HepG2 (cell line): ENCODE results near the gene HOXD3. TPM values are rescaled to one million over a fixed set of nuclear protein-coding genes. Genes with fewer than 3 reads are reported as not detected.

Source experiments
- ATAC-seq: fragments of 200-7000 bp; cut with Tn5 transposase; 3 replicates; pipeline ENCODE4 v1.9.1; 2020; ENCODE audit warnings: mild to moderate bottlenecking, moderate library complexity
- BruUV-seq: library from RNA; stranded (reverse); fragments of 400-500 nt; replicated peaks from 2 replicates; lab custom pipeline; 2021; lab: Mats Ljungman, UMichigan
- CTCF ChIA-PET: fragments of 300-600 bp; formaldehyde crosslinking; extraction: SDS; loops from one replicate; lab custom pipeline; 2021; ENCODE audit warnings: low total read pairs, inconsistent platforms, low intra/inter-chr PET ratio; lab: Yijun Ruan, JAX
- POLR2A ChIA-PET: fragments of 350-600 bp; sonication (Branson Sonifier 250); formaldehyde crosslinking; loops from one replicate; lab custom pipeline; 2020; ENCODE audit warnings: antibody characterized with exemption, inconsistent platforms; lab: Yijun Ruan, JAX
- DNase-seq: peaks from one replicate; pipeline ENCODE4 v3.0.0-alpha.2; 2015; ENCODE audit warnings: low spot score
- FAIRE-seq: peaks from 3 replicates; lab custom pipeline; 2011; peaks lifted over from hg19 to GRCh38; lab: Jason Lieb, UNC
- H2AFZ ChIP-seq: one replicate; pipeline ENCODE4 v1.6.1; 2011; ENCODE audit warnings: low read length, inconsistent platforms
- H3K27ac ChIP-seq: fragments of 300-600 bp; 3 replicates; pipeline ENCODE4 v1.8.0; 2011; ENCODE audit warnings: mixed run types, mild to moderate bottlenecking, mixed read lengths, low read length, inconsistent platforms; ENCODE audit not compliant: insufficient read depth; ENCODE audit errors: extremely low read length
- H3K27me3 ChIP-seq, 2 experiments: fragments of 200-600 bp in 1 of 2; 2 replicates in 1 of 2; 3 replicates in 1 of 2; pipeline versions ENCODE4 v1.6.0 to v1.8.0; 2011; ENCODE audit warnings: low read length in 2 of 2, mild to moderate bottlenecking in 2 of 2, moderate library complexity in 2 of 2, inconsistent platforms in 1 of 2; ENCODE audit not compliant: insufficient read depth in 2 of 2, control insufficient read depth in 1 of 2
- H3K36me3 ChIP-seq, 2 experiments: fragments of 200-600 bp in 1 of 2; replicated peaks in 1 of 2; 2 replicates in 1 of 2; 3 replicates in 1 of 2; pipeline versions ENCODE4 v1.5.1 to v1.8.0; 2011; ENCODE audit warnings: low read length in 2 of 2, inconsistent platforms in 1 of 2; ENCODE audit not compliant: insufficient read depth in 2 of 2, control insufficient read depth in 1 of 2
- H3K4me1 ChIP-seq: 2 replicates; pipeline ENCODE4 v1.5.1; 2012; ENCODE audit warnings: low read length, inconsistent platforms; ENCODE audit not compliant: insufficient read depth
- H3K4me2 ChIP-seq: 2 replicates; pipeline ENCODE4 v1.6.0; 2011; ENCODE audit warnings: low read depth, low read length, inconsistent platforms
- H3K4me3 ChIP-seq, 3 experiments: fragments of 200-600 bp in 1 of 3; sonication (generic), shearing (Covaris generic) in 1 of 3; replicated peaks in 1 of 3; 2 replicates each; pipeline ENCODE4 v1.5.1; 2011 to 2016; ENCODE audit warnings: low read length in 3 of 3, inconsistent platforms in 2 of 3, low read depth in 2 of 3, mild to moderate bottlenecking in 2 of 3, control low read depth in 1 of 3, mixed read lengths in 1 of 3; ENCODE audit not compliant: insufficient read depth in 1 of 3
- H3K79me2 ChIP-seq: one replicate; pipeline ENCODE4 v1.6.1; 2011; ENCODE audit warnings: low read length, inconsistent platforms; ENCODE audit not compliant: insufficient read depth
- H3K9ac ChIP-seq: 2 replicates; pipeline ENCODE4 v1.6.0; 2011; ENCODE audit warnings: mild to moderate bottlenecking, low read depth, low read length, inconsistent platforms; ENCODE audit not compliant: insufficient read depth
- H3K9me3 ChIP-seq: 2 replicates; pipeline ENCODE4 v1.5.1; 2012; ENCODE audit warnings: mild to moderate bottlenecking, low read length
- H4K20me1 ChIP-seq: 2 replicates; pipeline ENCODE4 v1.6.0; 2011; ENCODE audit warnings: inconsistent platforms, mild to moderate bottlenecking, low read length, moderate library complexity; ENCODE audit not compliant: insufficient read depth
- NRL ChIP-seq: sonication (generic); formaldehyde crosslinking; IDR thresholded peaks from 2 replicates; pipeline ENCODE4 v1.5.0; 2020; ENCODE audit warnings: missing genetic modification reagents, mild to moderate bottlenecking, moderate library complexity, borderline replicate concordance
- SALL1 ChIP-seq: sonication (generic); formaldehyde crosslinking; IDR thresholded peaks from 2 replicates; pipeline ENCODE4 v1.8.0; 2022; ENCODE audit warnings: mild to moderate bottlenecking, missing genetic modification reagents
- ZNF572 ChIP-seq: sonication (generic); formaldehyde crosslinking; IDR thresholded peaks from 2 replicates; pipeline ENCODE4 v1.5.1; 2020; ENCODE audit warnings: mild to moderate bottlenecking, missing genetic modification reagents
- WGBS: methylation state at CpG from one replicate; pipeline ENCODE4 v1.1.6; 2017; ENCODE audit warnings: low lambda C conversion rate; 5-methylcytosine and 5-hydroxymethylcytosine counted together
- in situ Hi-C: cut with HindIII; loops from 2 replicates; pipeline ENCODE4 v1.10.0; 2017; ENCODE audit warnings: low pct_unique_long_range_greater_than_20kb; ENCODE audit not compliant: extremely low pct_ligation_motif_present
- intact Hi-C: fragments of 100-400 bp; cut with micrococcal nuclease; formaldehyde crosslinking; loops from one replicate; pipeline ENCODE4 v1.10.0; 2022; ENCODE audit not compliant: unreplicated experiment
- polyA plus RNA-seq, 8 experiments: library from polyadenylated mRNA; depleted of rRNA in 3 of 8; stranded (reverse) in 7 of 8; unstranded in 1 of 8; fragments of >200 nt; fragmentation: Illumina TruSeq in 4 of 8; extraction: Trizol in 4 of 8; gene quantifications; 2 replicates each; pipeline versions ENCODE4 v1.2.1 to v1.2.3, GENCODE V29; 2011 to 2016; ENCODE audit warnings: low read depth in 4 of 8, missing spikeins in 1 of 8, mixed read lengths in 1 of 8; ENCODE audit not compliant: insufficient read depth in 1 of 8
- total RNA-seq, 5 experiments: library from RNA; depleted of rRNA; stranded (reverse); fragments of >200 nt; fragmentation: Illumina TruSeq; extraction: Trizol; gene quantifications; 2 replicates each; pipeline ENCODE4 v1.2.3, GENCODE V29; 2016; ENCODE audit warnings: low read depth in 1 of 5
- TF ChIP-seq, protein P1 (sequence below): sonication (generic); formaldehyde crosslinking; IDR thresholded peaks from 2 replicates; pipeline ENCODE4 v1.5.1; 2020; ENCODE audit warnings: mild to moderate bottlenecking, missing genetic modification reagents, moderate library complexity
- TF ChIP-seq, protein P2 (sequence below): sonication (generic); formaldehyde crosslinking; IDR thresholded peaks from 2 replicates; pipeline ENCODE4 v1.8.0; 2022; ENCODE audit warnings: mild to moderate bottlenecking, missing genetic modification reagents
- TF ChIP-seq, protein P3 (sequence below): sonication (generic); formaldehyde crosslinking; IDR thresholded peaks from 2 replicates; pipeline ENCODE4 v1.5.0; 2020; ENCODE audit warnings: mild to moderate bottlenecking, missing genetic modification reagents, borderline replicate concordance

HOXD3 gene
- total and polyA plus RNA-seq, 2 of the 13 experiments (the other 11 are each of a cell fraction or from before 2014, with no cell fraction given) = 0.05 to 0.09 TPM

DNA sequence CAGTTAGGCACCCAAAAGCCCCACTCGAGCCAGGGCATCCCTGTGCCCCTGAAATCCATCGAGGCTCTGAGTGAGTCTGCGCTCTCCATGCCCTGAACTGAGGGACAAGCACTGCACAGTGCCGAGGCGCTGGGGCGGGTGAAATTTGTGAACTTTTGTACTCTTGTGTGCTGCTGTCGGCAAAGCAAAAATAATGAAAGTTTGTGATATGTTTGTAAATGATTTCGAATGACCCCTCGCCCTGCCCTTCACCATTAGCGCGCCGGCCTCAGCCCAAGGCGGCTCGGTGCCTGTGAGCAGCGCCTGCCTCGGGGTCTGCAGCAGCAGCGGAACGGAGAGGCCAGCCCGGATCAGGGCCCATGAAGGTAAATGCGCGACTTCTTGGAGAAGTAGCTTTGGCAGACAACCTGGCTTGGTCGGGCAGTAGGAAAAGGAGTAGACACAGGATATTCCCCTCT, 7.6 kb upstream of the HOXD3 start:
- WGBS = 15% methylated on average over 22 of the region's 22 CpGs
- in situ Hi-C loops = no loop called here
- H3K27me3 ChIP-seq = peaks cover 19 to 91% of the 10 kb centered on the region in 2 experiments
- intact Hi-C loops = no loop called here
- CTCF ChIA-PET = no interaction called here
- peak overlapping the region; percentile 37 for H3K4me2 ChIP-seq
- ATAC-seq = peak; percentile 62
- TF ChIP-seq, protein P1, sequence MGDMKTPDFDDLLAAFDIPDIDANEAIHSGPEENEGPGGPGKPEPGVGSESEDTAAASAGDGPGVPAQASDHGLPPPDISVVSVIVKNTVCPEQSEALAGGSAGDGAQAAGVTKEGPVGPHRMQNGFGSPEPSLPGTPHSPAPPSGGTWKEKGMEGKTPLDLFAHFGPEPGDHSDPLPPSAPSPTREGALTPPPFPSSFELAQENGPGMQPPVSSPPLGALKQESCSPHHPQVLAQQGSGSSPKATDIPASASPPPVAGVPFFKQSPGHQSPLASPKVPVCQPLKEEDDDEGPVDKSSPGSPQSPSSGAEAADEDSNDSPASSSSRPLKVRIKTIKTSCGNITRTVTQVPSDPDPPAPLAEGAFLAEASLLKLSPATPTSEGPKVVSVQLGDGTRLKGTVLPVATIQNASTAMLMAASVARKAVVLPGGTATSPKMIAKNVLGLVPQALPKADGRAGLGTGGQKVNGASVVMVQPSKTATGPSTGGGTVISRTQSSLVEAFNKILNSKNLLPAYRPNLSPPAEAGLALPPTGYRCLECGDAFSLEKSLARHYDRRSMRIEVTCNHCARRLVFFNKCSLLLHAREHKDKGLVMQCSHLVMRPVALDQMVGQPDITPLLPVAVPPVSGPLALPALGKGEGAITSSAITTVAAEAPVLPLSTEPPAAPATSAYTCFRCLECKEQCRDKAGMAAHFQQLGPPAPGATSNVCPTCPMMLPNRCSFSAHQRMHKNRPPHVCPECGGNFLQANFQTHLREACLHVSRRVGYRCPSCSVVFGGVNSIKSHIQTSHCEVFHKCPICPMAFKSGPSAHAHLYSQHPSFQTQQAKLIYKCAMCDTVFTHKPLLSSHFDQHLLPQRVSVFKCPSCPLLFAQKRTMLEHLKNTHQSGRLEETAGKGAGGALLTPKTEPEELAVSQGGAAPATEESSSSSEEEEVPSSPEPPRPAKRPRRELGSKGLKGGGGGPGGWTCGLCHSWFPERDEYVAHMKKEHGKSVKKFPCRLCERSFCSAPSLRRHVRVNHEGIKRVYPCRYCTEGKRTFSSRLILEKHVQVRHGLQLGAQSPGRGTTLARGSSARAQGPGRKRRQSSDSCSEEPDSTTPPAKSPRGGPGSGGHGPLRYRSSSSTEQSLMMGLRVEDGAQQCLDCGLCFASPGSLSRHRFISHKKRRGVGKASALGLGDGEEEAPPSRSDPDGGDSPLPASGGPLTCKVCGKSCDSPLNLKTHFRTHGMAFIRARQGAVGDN (CRISPR knock-in tag) = peak; percentile 56
- TF ChIP-seq, protein P2, sequence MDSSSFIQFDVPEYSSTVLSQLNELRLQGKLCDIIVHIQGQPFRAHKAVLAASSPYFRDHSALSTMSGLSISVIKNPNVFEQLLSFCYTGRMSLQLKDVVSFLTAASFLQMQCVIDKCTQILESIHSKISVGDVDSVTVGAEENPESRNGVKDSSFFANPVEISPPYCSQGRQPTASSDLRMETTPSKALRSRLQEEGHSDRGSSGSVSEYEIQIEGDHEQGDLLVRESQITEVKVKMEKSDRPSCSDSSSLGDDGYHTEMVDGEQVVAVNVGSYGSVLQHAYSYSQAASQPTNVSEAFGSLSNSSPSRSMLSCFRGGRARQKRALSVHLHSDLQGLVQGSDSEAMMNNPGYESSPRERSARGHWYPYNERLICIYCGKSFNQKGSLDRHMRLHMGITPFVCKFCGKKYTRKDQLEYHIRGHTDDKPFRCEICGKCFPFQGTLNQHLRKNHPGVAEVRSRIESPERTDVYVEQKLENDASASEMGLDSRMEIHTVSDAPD = no peak
- TF ChIP-seq, protein P3, sequence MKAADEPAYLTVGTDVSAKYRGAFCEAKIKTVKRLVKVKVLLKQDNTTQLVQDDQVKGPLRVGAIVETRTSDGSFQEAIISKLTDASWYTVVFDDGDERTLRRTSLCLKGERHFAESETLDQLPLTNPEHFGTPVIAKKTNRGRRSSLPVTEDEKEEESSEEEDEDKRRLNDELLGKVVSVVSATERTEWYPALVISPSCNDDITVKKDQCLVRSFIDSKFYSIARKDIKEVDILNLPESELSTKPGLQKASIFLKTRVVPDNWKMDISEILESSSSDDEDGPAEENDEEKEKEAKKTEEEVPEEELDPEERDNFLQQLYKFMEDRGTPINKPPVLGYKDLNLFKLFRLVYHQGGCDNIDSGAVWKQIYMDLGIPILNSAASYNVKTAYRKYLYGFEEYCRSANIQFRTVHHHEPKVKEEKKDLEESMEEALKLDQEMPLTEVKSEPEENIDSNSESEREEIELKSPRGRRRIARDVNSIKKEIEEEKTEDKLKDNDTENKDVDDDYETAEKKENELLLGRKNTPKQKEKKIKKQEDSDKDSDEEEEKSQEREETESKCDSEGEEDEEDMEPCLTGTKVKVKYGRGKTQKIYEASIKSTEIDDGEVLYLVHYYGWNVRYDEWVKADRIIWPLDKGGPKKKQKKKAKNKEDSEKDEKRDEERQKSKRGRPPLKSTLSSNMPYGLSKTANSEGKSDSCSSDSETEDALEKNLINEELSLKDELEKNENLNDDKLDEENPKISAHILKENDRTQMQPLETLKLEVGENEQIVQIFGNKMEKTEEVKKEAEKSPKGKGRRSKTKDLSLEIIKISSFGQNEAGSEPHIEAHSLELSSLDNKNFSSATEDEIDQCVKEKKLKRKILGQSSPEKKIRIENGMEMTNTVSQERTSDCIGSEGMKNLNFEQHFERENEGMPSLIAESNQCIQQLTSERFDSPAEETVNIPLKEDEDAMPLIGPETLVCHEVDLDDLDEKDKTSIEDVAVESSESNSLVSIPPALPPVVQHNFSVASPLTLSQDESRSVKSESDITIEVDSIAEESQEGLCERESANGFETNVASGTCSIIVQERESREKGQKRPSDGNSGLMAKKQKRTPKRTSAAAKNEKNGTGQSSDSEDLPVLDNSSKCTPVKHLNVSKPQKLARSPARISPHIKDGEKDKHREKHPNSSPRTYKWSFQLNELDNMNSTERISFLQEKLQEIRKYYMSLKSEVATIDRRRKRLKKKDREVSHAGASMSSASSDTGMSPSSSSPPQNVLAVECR = no peak
- TF ChIP-seq NRL (CRISPR knock-in tag) (0 out of 2 replicates have a peak, but pooled peaks have one; percentile 20), ZNF572 (CRISPR knock-in tag) (0 out of 2 replicates have a peak, but pooled peaks have one; percentile 23), SALL1 (CRISPR knock-in tag) (peak; percentile 10; the same call in 1 of the 2 replicates)
- TF ChIP-seq, all 625 proteins: peak for 4
- FAIRE-seq (no peak), DNase-seq (no peak)
- Histone ChIP-seq H2AFZ (no peak overlapping the region), H3K4me3 (peak overlapping the region in 1 of 3 experiments; percentile 37; a peak in 1 of 6 replicates), H4K20me1 (no peaks in the 10 kb centered on the region), H3K9ac (no peak overlapping the region), H3K27ac (no peak overlapping the region), H3K9me3 (no peaks in the 10 kb centered on the region), H3K36me3 (no peaks in the 10 kb centered on the region), H3K4me1 (peaks cover 21% of the 10 kb centered on the region), H3K79me2 (no peaks in the 10 kb centered on the region)
- POLR2A ChIA-PET = no interaction called here
- BruUV-seq = no TSS peak
